Islet of Langerhans (tissue), 1 donor: ENCODE measurements around the gene ALDH3B1.

ENCODE experiments used
- FAIRE-seq: peaks from one replicate; lab custom pipeline; 2011; peaks lifted over from hg19 to GRCh38; lab: Jason Lieb, UNC

The ALDH3B1 gene

DNA sequence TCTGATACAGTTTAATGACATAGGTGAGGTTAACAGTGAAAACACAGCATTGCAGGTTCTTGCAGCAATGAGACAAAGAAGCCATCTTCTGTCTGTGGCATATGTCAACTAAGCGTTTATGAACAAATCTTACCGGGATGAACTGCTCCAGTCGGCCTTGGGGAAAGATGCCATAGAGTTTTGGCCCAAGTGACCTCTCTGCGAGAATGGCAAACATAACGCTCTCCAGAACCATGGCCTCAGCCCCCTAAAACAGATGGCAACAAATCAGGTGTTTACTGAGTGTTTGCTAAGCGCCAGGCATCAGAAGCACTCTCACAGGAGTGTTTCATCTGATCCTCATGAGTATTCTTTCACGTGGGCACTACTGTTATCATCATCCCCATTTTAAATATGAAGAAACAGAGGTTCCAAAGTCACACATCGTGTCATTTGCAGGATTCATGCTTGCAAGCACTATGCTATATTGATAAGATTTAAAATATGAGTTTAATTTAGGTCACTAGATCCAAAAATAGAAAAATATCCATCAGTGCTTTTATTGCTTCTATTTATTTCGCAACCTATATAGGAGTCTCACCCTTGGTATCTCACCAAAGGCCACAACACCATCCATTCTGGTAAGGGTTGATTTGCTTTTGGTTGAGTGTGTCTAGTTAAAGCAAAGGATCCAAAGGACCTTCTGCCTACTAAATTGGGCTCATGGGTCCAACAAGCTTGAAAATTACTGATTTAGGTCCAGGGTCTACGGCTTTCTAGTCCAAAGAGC lies 64.6 kb downstream of the ALDH3B1 start:
- FAIRE-seq: no peak

- no peak for FAIRE-seq
Observed at GRCh38 chr11:68076371-68077042, 66.4 kb downstream of the ALDH3B1 start.

DNA sequence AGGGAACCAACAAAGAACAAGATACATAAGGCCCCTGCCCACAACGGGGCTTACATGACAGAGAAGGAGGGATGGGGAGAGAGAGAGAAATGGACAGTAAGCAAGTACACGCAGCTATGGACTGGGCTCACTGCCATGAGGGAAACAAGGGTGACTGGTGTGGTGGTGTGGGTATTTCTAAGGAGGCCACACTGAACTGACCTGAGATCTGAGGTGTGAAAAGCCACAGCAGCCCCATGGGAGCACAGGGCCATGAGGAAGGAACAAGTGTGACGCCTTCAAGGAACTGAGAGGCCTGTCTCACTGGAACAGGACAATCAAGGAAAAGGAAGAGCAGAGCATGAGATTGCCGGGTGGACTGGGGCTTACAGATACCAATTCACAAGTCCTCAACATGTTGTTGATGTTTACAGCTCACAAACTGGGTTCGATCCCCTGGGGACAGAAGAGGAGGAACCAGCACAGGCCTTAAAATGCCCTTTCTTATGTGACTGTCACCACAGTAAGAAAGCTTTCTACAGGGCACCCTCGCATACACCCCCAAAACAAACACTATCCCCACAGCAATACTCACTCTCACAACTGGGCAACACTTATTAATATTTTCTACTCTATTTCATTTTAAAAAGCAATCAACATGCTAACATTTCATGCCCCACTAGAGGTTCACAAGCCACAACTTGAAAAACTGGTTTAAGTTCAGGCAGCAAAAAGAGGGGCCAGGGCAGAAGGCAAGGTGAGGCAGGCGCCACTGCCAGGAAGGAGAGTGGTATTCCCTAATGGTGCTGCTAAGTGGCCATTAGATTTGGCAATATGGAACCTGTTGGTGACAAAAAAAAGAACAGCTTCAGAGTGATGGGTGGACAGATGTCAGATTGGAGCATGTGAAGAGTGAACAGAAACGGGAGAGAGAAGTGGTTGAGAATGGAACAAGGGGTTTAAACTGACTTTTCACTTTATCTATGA lies 67.8 kb downstream of the ALDH3B1 start:
- FAIRE-seq: no peak
